ENCODE results near the gene BMF. TPM values are rescaled to one million over a fixed set of nuclear protein-coding genes. Genes with fewer than 3 reads are reported as not detected.

Gene BMF
- total RNA-seq, 1 donor, result 31.6 TPM

DNA sequence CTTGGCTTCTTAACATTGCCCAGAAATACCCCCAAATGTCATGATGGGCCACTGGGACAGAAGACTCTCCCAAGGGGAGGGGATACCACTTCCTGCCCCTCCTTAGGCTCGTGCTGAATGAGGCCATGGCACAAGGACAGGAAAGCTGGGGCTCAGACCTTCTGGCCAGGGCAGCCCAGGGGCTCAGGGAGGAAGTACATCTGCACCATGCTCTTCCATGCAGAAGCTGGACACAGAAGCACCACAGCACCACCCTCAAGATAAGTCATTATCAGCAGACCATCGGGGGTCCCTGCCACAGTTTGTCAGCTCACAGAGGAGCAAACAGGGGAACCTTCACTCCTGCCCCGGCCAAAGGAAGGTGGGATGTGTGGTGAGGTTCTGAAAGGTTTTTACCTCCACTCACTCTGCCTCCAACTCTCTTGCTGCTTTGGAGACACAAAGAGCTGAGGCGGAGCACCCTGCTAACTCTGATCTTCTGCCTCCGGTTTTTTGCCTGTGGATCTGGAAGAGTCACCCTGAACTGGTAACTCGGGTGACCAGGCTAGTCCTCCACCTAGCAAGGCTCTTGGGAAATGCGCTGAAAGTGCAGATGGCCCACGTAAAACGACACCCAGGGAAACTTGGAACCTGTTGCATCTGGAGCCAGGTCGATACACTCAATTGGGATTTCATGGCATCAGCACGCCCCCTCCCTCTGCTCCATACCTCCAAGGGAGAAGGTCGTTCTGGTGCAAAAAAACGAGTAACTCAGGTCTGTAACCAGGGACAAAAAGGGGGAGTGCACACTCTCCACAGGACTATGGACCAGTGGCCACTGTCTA, 8.3 kb downstream of the BMF start:
- H3K27me3 ChIP-seq (ENCODE audit: insufficient read depth, low read length), result no peaks in the 10 kb centered on the region
- H3K4me1 ChIP-seq (ENCODE audit: insufficient read depth, low read length), result peaks cover 99% of the 10 kb centered on the region
- H3K4me3 ChIP-seq (ENCODE audit: low read length), result no peak overlapping the region
- H3K9me3 ChIP-seq (ENCODE audit: low read depth, low read length), result no peaks in the 10 kb centered on the region

DNA sequence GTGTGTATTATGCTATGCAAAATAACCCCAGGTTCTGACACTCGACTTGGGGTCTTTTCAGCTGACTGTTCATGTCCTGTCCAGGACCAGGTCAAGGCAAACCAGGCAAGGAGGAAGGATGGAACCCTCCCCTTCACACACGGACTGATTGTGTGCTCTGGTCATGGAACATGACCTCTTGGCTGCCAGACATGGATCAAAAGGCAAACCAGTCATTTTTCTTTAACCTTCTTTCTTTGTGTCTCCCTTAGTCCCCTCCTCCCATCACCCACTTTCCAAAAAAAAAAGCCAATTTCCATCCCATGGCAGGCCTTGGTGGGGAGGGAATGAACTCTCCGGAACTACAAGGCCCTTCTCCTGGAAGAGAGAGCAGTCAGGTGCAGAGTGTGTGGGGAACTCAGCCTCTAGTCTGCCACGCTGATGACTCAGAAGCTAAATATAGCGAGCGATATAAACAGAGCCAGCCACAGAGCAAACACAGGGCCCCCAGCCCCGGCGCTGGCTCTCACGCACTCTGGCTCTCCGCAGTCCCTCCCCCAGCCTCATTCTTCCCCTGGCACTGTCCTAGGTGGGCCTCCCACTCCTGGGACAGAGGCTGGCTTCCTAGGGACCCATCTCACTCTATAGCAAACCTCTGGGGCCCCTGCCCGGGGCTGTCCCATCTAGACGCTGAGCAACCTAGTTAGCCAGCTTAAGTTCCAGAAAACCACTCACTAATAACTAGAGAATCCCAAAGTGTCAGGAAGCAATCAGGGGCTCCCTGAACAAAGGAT, 10.0 kb downstream of the BMF start:
- Histone ChIP-seq H3K4me3 (ENCODE audit: low read length) (no peak overlapping the region), H3K9me3 (ENCODE audit: low read depth, low read length) (no peaks in the 10 kb centered on the region), H3K27me3 (ENCODE audit: insufficient read depth, low read length) (no peaks in the 10 kb centered on the region), H3K4me1 (ENCODE audit: insufficient read depth, low read length) (peaks cover 99% of the 10 kb centered on the region)

DNA sequence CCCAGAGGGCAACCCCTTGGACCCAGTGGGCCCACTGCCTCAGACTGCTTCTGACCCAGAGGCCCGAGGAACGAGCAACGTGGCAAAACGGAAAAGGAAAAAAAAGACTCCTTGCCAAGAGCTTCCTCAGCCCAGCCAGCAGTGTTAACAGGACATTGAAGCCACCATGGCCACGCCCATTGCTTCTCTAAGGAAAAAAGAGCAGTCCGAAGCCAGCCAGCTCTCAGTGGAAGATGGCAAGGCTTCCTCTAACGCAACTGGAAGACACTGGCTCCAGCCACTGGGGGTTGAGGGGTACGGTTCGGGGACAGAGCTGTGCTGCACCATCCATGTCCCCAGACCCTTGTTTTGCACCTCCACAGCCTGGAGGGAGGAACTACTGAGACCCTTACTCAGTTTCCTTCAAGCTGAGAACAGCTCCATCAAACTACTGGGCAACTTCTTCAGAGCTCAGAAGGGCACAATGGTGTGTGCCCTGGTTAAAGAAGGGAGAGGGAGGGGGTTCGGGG, 10.7 kb downstream of the BMF start:
- H3K4me3 ChIP-seq (ENCODE audit: low read length), result no peak overlapping the region
- H3K9me3 ChIP-seq (ENCODE audit: low read depth, low read length), result no peaks in the 10 kb centered on the region
- no peaks in the 10 kb centered on the region for H3K27me3 ChIP-seq (ENCODE audit: insufficient read depth, low read length)
- H3K4me1 ChIP-seq (ENCODE audit: insufficient read depth, low read length), result peaks cover 99% of the 10 kb centered on the region

DNA sequence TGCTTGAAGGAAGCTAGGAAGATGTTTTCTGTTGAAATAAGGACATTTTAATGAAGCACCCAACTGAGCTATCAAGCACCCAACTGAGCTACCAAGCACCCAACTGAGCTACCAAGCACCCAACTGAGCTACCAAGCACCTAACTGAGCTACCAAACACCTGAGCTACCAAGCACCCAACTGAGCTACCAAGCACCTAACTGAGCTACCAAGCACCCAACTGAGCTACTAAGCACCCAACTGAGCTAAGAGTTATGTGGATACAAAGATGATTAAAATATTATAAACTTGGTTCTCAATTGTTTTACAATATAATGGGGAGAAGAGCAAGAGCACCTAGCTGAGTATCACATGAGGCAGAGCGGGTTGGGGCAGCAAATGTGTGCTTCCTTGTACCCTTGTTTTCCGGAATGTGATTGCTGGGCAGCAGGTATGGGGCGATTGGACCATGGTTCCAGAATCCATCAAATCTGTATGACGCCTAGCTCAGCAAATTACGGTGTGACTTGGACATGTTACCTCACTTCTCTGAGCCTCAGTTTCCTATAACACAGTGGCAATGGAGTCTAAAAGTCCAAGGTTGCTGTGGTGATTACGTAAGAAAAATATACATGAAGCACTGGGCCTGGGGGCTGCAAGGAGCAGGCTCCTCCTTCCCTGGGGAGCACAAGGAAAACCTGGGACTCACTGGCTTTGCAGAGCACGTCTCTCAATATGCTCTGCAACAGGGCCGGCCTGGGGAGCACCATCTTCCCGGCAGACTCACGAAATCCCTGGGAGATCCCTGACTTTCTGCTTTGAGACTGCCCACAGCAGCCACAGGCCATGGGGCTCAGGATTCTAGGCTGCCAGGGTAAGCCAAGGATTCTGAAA, 11.3 kb downstream of the BMF start:
- Histone ChIP-seq H3K27me3 (ENCODE audit: insufficient read depth, low read length) (no peaks in the 10 kb centered on the region), H3K9me3 (ENCODE audit: low read depth, low read length) (no peaks in the 10 kb centered on the region), H3K4me3 (ENCODE audit: low read length) (no peak overlapping the region), H3K4me1 (ENCODE audit: insufficient read depth, low read length) (peaks cover 99% of the 10 kb centered on the region)

DNA sequence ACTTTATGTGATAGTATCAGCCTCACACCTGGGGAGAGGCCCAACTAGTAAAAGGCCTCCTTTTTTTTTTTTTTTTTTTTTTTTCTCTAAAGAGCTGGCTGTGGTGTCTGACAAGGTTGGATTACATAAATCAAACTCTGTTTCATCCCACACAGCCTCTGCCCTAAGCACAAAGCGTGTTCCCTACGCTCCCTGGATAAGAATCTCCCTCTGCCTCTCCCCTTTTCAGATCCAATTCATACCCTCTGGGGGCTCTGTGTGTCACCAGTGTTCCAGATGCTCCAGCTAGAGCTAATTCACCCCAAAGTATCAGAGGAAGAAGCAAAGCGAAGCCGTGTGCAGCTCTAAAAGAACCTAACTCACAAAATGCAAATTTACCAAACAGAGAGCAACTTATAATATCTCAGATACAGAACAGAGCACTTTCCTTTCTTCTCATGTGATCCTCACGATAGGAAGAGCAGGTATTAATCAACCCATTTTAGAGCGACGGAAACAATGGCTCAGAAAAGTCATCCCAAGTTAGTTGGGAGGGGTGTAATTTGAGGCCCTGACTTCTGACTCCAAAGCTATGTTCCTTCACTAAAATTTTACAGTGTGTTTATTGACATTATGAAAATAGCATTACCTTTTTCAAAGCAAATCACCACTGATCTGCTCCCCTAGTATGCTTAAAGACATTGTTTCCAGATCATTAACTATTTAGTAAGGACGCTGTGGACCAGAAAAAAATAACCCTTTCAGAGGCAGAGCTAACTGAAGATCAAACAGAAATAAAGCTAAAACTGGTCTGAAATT, 12.4 kb downstream of the BMF start:
- Histone ChIP-seq H3K4me3 (ENCODE audit: low read length) (no peak overlapping the region), H3K4me1 (ENCODE audit: insufficient read depth, low read length) (peaks cover 92% of the 10 kb centered on the region), H3K9me3 (ENCODE audit: low read depth, low read length) (no peaks in the 10 kb centered on the region), H3K27me3 (ENCODE audit: insufficient read depth, low read length) (no peaks in the 10 kb centered on the region)

DNA sequence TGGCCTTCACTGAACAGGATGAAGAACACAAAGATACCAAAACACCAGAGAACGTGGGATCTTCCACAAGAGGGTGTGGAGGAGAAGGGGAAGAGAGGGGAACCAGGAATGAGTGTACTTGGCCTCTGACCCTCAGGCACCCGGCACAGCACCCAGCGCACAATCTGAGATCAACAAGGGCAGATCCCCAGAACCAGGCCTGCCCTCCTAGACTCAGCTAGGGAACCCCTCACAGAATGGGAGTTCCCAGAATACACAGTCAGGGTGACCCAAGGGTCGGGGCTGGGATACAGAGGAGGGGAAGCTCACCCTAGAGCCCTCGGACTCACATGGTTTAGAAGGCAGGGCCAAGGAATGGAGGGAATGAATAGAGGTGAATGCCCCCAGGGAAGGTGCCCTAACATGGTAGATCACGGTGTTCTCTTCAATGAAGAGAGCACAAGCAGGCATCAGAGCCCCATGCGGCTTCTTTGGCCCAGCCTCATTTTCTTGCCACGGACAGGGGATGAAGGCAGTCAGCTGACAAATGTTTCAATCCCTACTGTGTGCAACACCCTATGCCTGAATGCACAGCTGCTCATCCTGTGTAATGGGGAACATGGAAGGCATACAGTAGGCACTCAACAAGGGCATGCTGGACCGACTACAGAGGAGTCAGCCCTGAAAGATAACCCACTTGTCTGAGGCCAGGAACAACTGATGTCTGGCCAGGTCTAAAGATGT, 13.1 kb downstream of the BMF start:
- Histone ChIP-seq H3K27me3 (ENCODE audit: insufficient read depth, low read length) (no peaks in the 10 kb centered on the region), H3K4me3 (ENCODE audit: low read length) (no peak overlapping the region), H3K4me1 (ENCODE audit: insufficient read depth, low read length) (peaks cover 85% of the 10 kb centered on the region), H3K9me3 (ENCODE audit: low read depth, low read length) (no peaks in the 10 kb centered on the region)

DNA sequence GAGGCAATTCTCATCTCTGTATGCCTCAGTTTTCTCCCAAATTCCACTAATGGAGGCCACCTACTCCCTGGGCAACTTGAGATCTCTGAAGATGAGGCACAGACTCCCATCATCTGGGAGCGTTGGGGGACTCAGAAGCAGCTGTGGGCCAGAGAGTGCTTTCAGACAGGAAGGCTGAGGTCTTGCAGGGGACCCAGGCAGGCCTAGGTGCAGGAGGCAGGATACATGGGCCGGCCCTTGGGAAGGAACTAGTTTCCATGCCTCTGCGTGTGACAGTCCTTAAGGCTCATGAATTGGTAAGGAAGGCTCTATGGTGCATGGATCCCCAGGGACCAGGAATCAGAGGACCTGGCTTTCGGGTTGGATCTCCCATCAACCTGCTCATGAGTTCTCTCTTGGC, 14.5 kb downstream of the BMF start:
- Histone ChIP-seq H3K27me3 (ENCODE audit: insufficient read depth, low read length) (no peaks in the 10 kb centered on the region), H3K4me3 (ENCODE audit: low read length) (no peak overlapping the region), H3K4me1 (ENCODE audit: insufficient read depth, low read length) (peaks cover 71% of the 10 kb centered on the region), H3K9me3 (ENCODE audit: low read depth, low read length) (no peaks in the 10 kb centered on the region)

DNA sequence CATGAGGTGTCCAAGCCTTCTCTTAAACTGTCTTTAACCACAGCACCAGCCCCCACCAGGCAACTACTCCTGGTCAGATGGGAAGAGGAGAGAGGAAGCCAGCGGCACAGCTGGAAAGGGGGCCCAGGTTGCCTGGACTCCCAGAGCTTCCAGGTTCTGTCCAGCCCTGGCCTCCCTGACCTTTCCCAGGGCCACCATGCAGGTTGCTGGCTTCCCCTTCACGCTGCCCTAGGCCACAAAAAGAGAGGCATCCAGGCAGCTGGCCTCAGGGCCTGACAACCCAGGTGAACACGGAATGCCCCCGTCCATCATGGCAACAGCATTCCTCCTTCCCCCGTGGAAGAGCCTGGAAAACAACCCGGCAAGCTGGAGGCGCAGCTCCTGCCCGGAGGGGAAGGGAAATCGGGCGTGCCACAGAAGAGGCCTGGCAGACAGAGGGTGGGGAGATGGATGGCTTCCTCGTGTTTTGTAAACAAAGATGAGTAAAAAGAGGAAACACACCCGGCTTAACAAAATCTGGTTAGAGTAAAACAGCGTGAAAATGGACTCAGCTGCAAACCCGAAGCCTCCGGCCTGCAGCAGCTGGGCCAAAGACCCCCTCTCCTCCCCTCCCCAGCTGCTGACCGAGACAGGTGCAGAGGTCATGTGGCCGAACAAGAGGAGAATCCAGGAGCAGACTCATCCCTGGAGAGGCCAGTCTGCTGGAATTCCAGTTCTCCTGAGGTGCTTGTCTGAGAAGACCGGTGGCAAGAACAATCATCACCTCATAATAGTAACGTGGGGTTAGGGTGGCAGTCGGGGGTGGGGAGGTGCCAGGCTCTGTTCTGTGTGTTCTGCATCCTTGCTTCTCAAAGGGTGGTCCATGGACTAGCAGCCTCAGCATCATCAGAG, 15.5 kb downstream of the BMF start:
- peaks cover 65% of the 10 kb centered on the region for H3K4me1 ChIP-seq (ENCODE audit: insufficient read depth, low read length)
- H3K27me3 ChIP-seq (ENCODE audit: insufficient read depth, low read length), result no peaks in the 10 kb centered on the region
- no peaks in the 10 kb centered on the region for H3K9me3 ChIP-seq (ENCODE audit: low read depth, low read length)
- H3K4me3 ChIP-seq (ENCODE audit: low read length), result no peak overlapping the region

DNA sequence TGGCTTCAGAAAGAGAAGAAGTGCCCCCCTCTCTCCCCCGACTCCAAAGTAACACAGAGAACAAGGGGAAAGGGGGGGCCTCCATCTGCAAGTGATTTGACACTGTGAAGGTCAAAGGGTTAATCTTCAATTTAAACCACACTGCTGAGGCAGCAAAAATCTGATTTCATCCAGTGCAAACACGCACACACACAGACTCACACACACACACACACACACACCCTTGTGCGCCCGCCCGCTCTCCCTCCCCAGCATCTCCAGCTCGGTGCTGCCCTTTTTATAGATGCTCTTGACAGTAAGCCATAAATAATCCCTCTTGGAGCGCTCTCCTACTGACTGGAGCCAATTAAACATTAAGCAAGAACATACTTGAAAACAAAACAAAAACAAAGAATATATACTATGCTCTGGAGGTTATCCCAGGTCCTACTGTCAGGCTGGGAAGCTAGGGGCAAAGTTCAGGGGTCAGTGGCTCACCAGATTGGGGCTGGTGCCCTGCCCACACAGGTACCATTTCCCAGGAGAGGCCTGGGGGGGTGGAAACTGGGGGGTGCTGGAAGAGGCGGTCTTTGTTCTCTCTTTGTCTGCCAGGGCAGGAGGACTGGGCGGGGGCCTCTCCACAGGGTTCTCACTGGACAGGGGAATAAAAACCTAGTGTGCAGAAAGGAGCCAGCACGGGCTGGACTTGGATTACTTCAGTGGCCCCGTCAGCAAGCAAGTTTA, 16.3 kb downstream of the BMF start:
- Histone ChIP-seq H3K4me3 (ENCODE audit: low read length) (no peak overlapping the region), H3K9me3 (ENCODE audit: low read depth, low read length) (no peaks in the 10 kb centered on the region), H3K4me1 (ENCODE audit: insufficient read depth, low read length) (peaks cover 57% of the 10 kb centered on the region)

DNA sequence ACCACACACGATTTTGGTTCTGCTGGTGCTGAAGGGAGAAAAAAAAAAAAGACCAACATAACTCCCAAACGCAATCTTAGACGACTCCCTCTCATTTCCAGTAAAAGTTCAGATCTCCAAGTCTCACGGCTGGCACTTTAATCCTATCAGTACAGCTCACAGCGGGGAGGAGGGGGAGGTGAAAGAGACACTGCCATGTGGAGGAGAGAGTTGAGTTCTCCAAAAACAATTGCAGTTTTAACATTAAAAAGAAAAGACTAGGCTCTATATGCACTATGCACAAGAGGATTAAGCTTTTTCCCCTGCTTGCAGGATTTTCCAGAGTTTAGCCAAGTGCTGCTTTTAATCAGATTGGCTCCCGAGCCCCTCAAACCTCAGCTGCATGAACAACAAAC, 16.8 kb downstream of the BMF start:
- Histone ChIP-seq H3K4me1 (ENCODE audit: insufficient read depth, low read length) (peaks cover 51% of the 10 kb centered on the region), H3K27me3 (ENCODE audit: insufficient read depth, low read length) (no peaks in the 10 kb centered on the region), H3K9me3 (ENCODE audit: low read depth, low read length) (no peaks in the 10 kb centered on the region), H3K4me3 (ENCODE audit: low read length) (no peak overlapping the region)

More for the DNA sequence above, 16.3 kb downstream of the BMF start:
- no peaks in the 10 kb centered on the region for H3K27me3 ChIP-seq (ENCODE audit: insufficient read depth, low read length)

DNA sequence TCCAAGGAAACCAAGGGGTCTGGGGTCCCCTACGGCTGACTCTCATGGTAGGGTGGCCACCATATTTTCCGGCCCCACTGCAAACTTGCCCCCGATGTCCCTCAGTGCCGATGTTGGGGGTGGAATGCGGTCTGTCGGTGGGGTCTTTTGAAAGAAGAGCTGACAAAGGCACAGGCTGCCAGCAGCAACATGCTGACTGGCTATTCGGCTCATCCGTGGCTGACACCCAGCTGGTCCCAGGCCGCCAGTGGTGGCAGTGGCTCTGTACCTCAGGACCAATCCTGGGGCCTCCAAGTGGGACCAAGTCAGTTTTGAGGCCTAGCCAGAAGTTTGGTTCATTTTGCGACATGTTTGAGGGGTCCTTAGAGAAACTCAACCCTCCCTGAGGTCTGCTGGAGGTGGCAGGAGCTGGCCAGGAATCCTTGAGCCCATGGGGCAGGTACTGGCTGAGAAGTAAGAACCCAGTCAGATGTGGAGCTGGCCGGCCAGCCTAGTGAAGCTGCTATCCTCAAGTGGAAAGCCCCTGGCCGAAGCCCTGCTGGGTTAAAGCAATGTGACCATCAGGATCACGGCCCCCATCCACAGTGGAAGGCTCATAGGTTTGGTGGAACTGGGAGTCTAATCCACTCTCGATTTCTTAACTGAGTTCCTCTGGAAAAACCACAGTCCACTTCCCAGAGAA, 17.8 kb downstream of the BMF start:
- no peak overlapping the region for H3K4me3 ChIP-seq (ENCODE audit: low read length)
- peaks cover 42% of the 10 kb centered on the region for H3K4me1 ChIP-seq (ENCODE audit: insufficient read depth, low read length)
- H3K9me3 ChIP-seq (ENCODE audit: low read depth, low read length), result no peaks in the 10 kb centered on the region
- H3K27me3 ChIP-seq (ENCODE audit: insufficient read depth, low read length), result no peaks in the 10 kb centered on the region
